Inferior parietal cortex (tissue), 1 donor: ENCODE data around the gene STARD10.
"Not testable (repeated sequence)": the region's sequence is repeated elsewhere in the genome, so short reads cannot be mapped to it uniquely, and the experiment has no call there.

Source experiments
- DNase-seq: peaks from one replicate; pipeline ENCODE4 v3.0.0-alpha.2; 2016; ENCODE audit errors: extremely low spot score

Gene STARD10

DNA sequence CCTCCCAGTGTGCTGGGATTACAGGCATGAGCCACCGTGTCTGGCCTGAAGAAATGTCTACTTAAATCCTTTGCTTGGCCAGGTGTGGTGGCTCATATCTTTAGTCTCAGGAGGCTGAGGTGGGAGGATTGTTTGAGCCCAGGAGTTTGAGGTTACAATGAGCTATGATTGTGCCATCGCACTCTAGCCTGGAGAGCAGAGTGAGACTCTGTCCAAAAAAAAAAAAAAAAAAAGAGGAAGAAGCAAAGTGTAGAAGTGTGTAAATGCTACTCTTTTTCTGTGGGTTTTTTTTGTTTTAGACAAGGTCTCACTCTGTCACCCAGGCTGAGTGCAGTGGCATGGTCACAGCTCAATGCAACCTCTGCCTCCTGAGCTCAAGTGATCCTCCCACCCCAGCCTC, 13.9 kb upstream of the STARD10 start:
- DNase-seq, result no peak

DNA sequence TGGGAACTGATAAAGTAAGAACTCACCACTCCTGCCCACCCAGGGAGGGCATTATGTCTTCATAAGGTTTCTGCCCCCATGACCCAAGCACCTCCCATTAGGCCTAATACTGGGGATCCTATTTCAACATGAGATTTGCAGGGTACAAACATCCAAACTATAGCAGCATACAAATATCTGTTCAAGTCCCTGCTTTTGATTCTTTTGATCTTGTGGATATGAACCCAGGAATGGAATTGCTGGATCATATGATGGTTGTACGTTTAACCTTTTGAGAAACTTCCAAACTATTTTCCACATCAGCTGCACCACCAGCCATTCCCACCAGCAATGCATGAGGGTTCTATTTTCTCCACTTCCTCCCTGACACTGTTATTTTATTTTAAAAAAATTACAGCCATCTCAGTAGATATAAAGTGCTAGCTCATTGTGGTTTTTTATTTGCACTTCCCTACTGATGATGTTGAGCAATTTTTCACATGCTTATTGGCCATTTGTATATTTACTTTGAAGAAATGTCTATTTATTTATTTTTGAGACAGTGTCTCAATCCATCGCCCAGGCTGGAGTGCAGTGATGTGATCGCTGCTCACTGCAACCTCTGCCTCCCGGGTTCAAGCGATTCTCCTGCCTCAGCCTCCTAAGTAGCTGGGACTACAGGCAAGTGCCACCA, 13.3 kb upstream of the STARD10 start:
- DNase-seq, result no peak

DNA sequence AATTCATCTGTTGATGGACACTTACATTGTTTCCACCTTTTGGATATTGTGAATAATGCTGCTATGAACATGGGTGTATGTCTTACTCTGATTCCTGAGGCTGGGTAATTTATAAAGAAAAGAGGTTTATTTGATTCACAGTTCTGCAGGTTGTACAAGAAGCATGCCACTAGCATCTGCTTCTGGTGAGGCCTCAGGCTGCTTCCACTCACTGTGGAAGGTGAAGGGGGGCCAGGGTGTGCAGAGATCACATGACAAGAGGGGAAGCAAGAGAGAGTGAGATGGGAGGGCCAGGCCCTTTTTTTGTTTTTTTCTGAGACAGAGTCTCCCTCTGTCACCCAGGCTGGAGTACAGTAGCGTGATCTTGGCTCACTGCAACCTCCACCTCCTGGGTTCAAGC, 12.5 kb upstream of the STARD10 start:
- DNase-seq, result not testable (repeated sequence)

DNA sequence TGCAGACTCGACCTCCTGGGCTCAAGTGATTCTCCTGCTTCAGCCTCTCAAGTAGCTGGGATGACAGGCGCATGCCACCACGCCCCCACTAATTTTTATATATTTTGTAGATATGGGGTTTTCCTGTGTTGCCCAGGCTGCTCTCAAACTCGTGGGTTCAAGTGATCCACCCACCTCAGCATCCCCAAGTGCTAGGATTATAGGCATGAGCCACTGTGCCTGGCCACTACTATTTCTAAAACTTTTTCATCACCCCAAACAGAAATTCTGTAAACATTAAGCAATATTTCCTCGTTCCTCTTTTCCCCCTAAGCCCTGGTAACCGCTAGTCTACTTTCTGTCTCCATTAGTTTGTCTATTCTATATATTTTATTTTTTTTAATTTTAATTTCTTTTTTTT, 11.4 kb upstream of the STARD10 start:
- DNase-seq, result no peak

DNA sequence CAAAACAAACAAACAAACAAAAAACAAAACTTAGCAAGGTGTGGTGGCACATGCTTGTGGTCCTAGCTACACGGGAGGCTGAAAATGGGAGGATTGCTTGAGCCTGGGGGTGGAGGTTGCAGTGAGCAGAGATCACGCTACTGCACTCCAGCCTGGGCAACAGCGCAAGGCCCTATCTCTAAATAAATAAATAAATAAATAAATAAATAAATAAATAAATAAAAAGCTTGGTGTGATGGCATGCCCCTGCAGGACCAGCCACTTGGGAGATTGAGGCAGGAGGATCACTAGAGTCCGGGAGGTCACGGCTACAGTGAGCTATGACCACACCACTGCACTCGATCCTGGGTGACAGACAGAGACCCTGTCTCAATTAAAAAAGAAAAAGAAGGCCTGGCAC, 9.0 kb upstream of the STARD10 start:
- no peak for DNase-seq

DNA sequence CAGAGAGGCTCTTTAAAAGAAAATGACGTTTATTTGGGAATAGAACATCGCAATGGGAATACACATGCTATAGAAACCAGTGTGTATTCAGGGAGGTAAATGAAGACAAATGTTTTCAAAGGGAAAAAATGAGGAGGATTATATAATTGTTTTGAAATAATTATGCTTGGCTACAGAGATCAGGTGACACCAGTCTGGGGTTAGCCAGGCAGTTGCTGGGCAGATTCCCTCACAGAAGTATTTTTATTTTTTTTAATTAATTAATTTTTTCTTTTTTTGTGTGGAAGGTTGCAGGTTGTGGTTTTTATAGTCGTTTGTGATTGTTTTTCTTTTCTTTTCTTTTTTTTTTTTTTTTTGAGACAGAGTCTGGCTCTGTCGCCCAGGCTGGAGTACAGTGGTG, 5.6 kb upstream of the STARD10 start:
- DNase-seq, result no peak

DNA sequence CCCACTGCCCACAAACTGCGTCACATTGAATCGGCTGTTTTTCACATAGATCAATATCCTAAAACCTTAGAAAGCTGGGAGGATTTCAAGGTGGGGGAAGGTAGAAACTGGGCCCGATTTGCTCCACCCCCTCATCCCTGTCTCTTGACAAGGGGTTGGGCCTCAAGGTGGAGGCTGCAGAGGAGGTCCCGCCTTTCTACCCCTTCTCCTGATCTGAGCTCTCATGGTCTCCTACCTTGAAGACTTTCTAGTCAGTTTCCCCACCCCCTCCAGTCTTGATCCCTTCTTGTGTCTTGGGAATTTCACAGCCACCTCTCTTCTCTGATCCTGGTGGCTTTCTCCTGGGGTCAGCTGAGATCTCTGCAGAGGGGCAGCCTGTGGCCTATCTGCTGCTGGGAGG, 4.5 kb upstream of the STARD10 start:
- no peak for DNase-seq

DNA sequence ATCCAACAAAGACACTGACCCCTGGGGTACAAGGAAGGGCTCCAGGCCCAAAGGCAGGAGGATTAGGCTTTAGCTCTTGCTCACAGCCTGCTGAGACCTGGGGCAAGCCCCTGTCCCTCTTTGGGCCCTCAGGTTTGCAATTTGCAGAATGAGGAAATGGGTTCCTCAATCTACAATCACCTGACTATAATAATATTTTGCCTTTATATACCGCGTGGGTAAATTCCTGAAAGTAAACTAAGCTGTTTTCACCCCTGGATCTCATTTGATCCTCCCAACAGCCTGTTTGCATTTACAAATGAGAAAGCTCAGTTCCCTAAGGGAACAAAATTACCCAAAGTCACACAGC, 797 bp downstream of the STARD10 start:
- DNase-seq, result no peak

DNA sequence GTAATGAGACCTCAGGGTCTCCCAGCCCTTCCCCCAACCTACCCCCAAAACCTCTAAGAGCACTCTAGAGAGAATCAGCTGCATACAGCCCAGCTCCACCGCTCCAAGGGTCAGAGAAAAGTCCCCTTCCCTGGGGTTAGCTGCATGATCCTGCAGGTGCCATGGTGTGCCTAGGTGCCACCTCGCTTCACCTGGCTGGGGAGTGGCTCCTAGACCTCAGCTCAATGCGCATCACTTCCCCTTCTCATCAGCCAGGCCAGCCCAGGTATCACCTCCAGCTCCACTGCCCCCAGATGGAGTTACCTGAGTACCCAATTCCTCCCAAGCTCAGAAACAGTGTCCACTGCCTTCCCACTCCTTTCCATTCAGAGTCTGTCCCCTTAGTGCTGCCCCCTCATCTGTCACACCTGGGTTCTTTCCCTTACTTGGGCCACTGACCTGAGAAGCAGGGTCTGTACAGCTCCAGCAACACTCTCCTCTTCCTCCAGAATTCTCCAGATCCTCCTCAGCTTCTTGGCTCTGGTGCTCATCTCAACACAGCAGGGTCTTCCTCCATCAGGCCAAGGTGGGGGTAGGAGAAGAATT, 1.3 kb downstream of the STARD10 start:
- no peak for DNase-seq

DNA sequence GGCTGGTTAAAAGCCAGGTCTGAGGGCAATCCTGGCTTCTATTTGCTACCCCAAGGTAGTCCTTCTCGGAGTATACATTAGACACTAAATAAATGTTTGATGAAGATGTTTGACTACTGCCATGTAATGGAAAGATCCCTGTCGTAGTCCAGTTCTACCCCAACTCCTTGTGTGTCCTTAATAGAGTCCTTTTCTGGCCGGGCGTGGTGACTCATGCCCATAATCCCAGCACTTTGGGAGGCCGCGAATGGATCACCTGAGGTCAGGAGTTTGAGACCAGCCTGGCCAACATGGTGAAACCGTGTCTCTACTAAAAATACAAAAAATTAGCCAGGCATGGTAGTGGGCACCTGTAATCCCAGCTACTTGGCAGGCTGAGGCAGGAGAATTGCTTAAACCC, 2.6 kb downstream of the STARD10 start:
- DNase-seq, result not testable (repeated sequence)

DNA sequence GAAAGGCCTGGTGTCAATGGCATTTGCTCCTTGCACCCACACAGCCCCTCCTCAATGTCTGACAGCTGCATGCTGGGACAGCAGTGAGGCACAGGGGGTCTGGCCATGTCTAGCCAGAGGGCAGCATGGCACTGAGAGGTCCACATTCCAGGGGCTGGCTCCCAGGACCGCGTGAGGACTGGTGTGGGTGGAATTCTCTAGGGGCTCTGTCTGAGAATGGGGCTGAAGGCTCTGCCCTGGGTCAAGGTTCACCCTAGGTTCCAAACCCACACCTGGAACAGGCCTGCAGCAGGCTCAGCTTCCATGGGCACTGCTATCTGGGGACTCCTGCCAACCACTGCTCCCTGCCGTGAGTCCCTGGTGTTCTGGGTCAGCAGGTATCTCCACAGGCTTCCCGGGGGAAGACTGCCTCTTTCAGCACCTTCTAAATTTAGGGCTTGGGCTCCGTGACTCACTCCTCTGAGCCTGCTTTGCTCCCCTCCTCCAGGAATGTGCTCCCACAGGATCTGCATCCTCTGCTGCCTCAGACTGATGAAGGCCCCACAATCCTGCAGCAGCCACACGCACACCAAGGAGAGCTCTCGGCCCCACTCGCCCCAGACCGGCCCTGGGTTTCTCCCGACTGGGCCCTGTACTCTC, 4.2 kb downstream of the STARD10 start:
- peak; percentile 44 for DNase-seq

DNA sequence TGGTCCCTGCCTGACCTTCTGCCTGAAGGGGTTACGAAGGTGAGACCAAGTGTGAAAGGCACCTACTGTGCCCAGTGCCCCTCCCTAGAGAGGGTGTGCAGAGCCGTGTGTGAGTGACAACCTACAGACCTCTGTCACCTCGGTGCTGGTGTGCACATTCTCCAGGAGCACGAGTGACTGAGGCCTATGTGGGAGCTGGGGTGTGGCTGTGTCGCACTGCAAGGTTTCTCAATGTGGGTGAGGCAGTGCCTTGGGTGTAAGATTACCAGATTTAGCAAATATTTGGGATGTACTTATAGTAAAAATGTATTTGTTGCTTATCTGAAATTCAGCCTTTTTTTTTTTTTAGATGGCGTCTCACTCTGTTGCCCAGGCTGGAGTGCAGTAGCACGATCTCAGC, 5.6 kb downstream of the STARD10 start:
- DNase-seq, result no peak

DNA sequence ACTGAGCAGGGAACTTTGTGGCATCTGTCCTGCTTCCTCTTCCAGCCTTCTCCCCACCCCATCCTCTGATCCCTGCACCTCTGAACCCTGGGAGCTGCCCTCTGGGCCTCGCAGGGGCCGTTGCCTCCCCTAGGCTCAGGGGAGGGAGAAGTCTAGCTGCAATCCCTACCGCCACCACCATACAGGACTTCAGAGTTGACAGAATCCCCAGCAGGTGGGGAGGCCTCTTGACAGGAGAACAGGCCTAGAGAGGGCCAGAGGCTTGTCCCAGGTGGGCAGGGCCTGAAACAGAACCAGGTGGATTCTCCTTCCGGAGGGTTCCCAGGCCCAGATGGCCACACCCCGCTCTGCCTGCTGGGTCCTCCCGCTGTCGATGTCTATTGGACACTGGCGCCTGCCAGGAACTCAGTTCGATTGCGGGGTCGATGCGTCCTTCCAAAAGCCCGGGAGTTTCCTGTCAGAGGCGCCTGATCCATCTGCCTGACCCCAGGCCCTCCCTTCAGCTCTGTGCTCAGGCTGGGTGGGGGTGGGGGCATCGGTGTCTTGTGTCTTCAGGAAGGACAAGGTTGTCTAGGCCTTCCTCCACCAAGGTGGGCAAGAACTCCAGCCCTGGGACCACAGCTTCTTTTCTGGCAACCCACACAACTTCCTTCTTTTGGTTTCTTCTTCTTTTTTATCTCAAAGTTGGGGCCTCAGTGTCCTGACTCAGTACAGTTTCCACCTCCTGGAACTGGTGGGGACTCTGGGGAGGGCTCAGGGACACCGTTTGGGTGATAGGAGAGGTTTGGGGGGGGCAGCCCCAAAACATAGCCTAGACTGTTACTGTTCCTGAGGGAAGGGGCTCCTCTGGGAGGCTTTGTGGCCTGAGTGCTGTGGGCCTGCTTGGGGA, 6.4 kb downstream of the STARD10 start:
- no peak for DNase-seq

DNA sequence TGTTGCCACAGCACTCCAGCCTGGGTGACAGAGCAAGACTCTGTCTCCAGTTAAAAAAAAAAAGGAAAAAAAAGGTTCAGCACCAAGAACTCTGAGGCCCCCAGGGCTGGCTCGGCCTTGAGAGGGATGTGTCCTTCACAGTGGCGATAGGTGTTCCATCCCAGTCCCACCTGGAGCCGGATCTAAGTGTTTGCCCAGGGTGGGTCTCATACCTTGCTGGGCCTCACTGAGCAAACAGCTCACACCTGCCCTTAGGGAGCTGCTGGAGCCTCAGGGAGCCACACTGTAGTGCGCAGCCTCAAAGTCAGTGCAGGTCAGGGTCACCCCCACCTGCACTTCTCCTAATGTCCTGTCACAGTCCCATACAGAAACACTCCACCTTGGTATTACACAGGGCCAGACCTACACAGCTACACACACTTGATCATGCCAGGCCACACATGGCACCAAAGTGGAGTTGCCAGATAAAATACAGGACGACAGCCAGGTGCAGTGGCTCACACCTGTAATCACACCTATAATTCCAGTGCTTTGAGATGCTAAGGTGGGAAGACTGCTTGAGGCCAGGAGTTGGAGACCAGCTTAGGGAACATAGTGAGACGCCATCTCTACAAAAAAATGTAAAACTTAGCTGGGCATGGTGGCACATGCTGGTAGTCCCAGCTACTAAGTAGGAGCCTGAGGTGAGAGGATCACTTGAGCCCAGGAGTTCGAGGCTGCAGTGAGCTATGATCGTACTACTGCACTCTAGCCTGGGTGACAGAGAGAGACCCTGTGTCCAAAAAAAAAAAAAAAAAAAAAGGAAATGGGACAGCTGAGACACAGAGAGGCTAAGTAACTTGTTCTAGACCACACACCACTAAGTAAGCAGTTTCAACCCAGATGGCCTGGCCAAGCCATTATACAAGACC, 7.3 kb downstream of the STARD10 start:
- no peak for DNase-seq

DNA sequence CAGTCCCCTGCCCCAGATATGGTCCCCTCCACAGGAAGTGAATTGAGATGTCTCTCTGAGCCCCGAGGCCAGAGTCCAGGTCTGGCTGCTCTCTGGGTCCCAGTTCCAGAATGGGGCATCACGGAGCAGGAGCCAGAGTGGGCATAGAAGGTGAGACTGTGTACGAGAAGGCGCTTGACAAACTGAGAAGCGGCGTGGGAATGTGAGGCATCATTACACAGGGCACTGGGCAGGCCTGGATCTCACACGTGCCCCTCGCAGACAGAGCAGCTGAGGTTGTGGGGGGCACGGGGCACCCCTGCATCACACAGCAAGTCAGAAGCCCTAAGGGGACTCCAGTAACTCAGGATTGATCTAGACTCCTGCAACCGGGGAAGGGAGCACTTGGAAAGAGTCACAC, 9.2 kb downstream of the STARD10 start:
- no peak for DNase-seq

DNA sequence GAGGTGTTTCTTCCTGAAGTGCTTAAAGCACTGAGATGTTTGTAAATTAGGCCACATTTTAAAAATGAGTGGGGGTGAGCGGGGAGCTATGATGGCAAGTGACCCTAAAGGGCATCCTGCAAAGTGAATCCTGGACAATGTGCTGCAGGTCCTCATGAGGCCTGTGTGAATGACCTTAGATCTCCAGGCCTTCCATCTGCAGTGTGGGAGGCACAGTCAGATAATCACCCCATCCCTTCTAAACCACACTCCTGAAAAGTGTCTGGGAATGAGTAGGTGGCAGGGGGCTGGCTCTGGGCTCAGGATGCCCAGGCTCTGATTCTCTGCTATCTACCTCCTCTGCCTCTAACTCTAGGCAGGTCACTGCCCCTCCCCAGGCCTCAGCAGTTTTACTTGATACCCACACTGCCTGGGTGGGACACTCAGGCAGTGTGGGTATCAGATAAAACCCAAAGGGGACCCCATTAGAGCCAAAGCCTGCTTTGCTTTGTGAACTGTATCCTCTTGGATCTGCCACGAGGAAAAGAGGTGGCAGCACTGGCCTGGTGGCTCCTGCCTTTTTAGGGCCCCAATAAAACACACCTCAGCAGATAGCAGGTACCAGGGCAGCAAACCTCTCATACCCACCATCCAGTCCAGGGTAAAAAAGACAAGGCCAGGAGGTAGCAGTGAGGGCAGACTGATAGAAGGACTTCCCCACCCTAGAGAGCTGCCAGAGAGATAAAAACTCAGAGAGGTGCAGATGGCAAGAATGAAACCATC, 10.5 kb downstream of the STARD10 start:
- no peak for DNase-seq

DNA sequence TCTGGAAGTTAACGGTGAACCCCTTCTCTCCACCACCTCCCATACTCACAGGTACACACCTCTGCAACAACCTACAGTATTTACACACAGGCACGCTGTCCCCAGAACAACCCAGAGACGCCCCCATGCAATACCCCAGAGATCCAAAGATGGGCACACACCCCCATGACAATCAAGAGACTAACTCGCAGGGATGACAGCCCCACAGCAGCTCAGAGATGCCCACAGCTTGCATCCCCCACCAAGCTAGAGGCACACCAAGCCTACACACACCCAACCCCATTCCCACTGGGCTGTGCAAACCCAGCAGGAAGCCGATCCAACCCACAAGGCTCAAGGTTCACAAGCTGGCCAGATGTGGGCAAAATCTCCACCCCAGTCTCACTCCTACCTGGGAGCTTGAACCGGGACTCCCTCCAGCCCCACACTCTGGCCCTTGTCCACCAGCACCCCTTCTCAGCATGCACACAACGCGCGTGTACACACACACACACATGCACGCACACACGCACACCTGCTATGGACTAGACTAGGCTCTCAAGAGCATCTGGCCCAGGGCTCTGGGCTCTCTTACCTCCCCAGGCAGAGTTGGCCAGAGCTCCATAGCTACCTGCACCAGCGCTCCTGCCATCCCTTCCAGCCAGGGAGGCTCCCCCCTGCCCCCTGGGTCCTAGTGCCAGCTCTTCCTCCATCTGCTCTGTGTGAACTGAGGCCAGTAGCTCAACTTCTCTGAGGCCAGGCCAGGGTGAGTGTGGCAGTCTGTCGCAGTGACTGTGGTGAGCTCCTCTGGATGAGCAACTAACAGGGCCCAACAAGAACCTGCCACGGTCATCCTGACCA, 11.5 kb downstream of the STARD10 start:
- DNase-seq, result no peak

DNA sequence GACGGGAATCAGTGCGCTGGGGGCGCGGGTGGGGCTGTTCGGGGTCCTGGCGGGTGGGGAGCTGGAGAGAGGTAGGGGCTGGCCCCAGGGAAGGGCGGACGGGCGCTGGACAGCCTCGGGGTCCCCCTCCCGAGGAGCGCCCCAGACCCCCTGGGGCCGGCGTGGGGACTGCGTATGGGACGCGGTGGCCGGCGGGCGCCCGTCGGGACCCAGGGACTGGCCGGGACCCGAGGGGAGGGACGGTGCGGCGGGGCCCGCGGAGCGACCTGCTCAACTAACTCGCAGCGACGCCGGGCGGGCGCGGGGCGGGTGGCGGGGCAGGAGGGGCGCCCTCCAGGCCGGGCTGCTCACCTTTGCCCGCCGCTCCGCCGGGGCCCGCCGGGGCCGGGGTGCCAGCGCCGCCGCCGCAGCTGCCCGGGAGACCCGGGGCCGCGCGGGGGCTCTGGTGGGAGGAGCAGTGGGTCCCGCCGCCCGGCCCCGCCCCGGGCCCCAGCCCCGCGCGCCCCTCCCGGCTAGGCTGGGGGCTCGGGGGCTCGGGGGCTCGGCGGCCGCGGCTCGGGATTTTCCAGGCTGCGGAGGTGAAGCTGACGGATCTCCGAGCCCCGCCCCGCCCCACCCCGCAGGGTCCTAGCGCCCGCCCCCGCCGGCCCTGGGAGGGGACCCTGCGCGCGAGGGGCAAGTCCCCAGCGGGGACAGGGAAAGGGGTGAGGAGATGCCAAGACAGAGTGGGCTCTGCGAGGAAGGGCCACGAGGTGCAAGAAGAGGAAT, 12.3 kb downstream of the STARD10 start:
- DNase-seq, result no peak

DNA sequence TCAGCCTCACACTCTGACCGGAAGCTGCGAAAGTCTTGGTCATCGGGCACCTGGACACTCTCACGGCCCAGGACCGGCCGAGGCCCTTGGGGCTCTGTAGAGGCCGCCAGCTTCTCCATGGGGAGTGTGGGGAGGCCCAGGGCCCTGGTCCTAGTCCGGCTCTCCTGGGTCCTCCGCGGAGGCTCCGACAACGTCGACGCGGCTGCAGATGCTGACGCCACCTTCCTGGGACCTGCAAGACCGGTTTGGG, 12.9 kb downstream of the STARD10 start:
- no peak for DNase-seq
